Choroid plexus epithelial cell (primary cell): ENCODE measurements around the gene MAGOH.
A peak's percentile ranks its signal among the peaks of the same experiment; 100 is the strongest.

ENCODE experiments used
- DNase-seq: peaks from one replicate; pipeline ENCODE4 v3.0.0-alpha.2; 2010; ENCODE audit warnings: low read depth
- H3K4me3 ChIP-seq: 2 replicates; pipeline ENCODE4 v1.5.1; 2011; ENCODE audit warnings: low read depth, mild to moderate bottlenecking, control low read depth, low read length, moderate library complexity
- TF ChIP-seq, protein P1 (sequence below): conservative IDR thresholded peaks from 2 replicates; pipeline ENCODE4 v1.5.1; 2011; ENCODE audit warnings: low read depth, mild to moderate bottlenecking, control low read depth, inconsistent platforms, low read length, moderate library complexity

The MAGOH gene

DNA sequence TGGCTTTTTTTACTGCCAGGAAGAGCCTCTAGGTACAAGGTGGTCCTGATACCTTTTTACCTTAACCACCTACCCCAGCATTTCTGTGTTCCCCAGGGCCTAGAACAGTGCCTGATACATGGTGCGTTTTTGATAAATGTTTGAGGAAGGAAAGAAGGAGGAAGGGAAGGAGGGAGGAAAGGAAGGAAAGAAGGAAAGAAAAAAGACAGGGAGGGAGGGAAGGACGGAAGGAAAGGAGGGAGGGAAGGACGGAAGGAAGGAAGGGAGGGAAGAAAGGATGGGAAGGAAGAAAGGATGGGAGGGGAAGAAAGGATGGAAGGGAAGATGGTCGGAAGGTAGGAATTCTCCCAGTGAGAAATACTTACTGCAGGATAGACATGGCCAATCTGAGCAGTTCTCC lies 12.0 kb upstream of the MAGOH start:
- DNase-seq: no peak
- H3K4me3 ChIP-seq: no peak overlapping the region
- TF ChIP-seq, protein P1, sequence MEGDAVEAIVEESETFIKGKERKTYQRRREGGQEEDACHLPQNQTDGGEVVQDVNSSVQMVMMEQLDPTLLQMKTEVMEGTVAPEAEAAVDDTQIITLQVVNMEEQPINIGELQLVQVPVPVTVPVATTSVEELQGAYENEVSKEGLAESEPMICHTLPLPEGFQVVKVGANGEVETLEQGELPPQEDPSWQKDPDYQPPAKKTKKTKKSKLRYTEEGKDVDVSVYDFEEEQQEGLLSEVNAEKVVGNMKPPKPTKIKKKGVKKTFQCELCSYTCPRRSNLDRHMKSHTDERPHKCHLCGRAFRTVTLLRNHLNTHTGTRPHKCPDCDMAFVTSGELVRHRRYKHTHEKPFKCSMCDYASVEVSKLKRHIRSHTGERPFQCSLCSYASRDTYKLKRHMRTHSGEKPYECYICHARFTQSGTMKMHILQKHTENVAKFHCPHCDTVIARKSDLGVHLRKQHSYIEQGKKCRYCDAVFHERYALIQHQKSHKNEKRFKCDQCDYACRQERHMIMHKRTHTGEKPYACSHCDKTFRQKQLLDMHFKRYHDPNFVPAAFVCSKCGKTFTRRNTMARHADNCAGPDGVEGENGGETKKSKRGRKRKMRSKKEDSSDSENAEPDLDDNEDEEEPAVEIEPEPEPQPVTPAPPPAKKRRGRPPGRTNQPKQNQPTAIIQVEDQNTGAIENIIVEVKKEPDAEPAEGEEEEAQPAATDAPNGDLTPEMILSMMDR: no peak

DNA sequence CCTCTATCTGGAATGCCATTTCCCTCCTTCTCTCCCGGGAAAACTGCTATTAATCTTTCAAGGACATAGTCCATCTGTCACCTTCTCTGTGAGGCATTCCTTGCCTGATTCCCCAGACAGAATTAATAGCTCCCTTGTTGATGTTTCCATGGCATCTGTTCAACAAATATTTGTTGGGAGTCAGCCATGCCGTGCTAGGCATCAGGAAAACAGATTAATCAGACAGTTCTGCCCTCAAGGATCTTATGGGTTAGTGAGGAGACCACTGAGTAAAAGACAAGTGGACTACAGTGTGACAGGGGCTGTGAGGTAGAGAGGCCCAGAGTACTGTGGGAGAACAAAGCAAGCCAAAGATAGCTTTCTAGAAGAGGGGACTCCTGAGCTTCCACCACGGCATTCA lies 11.4 kb upstream of the MAGOH start:
- H3K4me3 ChIP-seq: no peak overlapping the region
- DNase-seq: no peak
- TF ChIP-seq, protein P1: no peak

- TF ChIP-seq, protein P1: no peak
- DNase-seq: peak; percentile 70
- H3K4me3 ChIP-seq: no peak overlapping the region
Measured at GRCh38 chr1:53246261-53247134, 8.2 kb upstream of the MAGOH start.

DNA sequence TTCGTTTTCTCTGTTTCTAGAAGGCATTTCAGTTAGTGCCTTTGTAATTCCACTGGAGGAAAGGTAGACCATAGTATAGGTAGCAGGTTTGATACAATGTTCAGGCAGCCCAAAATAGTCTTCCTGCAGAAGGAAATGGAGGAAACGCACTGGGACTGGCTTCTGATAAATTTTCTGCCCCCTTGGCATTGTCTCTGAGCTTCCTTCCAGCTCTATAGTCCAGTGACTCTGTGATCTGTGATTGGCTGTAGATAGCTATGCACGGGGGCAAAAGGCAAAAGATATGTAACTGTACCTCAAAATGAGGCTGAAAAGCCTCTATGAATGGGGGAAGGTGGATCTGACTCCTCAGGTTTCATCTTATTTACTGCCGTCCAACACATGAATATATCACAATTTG lies 5.8 kb upstream of the MAGOH start:
- no peak for DNase-seq
- no peak overlapping the region for H3K4me3 ChIP-seq
- TF ChIP-seq, protein P1: no peak

GRCh38 chr1:53242381-53242780 lies 4.1 kb upstream of the MAGOH start:
- no peak overlapping the region for H3K4me3 ChIP-seq
- DNase-seq: no peak
- TF ChIP-seq, protein P1: no peak

- DNase-seq: no peak
- H3K4me3 ChIP-seq: no peak overlapping the region
- TF ChIP-seq, protein P1: no peak
Measured at GRCh38 chr1:53241828-53242227, 3.5 kb upstream of the MAGOH start.

DNA sequence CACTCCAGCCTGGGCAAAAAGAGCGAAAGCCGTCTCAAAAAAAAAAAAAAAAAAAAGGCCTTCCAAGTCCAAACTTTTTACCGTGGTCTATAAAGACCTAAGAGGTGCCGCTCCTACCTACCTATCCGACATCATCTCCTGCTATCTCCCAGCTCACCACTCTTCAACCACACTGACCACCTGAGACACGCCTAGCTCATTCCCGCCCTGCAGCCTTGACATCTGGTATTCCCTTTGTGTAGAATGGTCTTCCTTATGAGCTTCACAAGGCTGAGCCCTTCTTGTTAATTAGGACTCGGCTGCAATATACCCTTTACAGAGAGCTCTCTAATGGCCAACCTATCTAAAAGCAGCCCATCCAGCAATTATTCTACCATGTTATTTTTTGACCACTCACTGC lies 680 bp downstream of the MAGOH start:
- TF ChIP-seq, protein P1: no peak
- DNase-seq: no peak
- H3K4me3 ChIP-seq: peak overlapping the region; percentile 95
